HG03571 (cell line): ENCODE data around the gene PLK3.
"Not testable (repeated sequence)": the region's sequence is repeated elsewhere in the genome, so short reads cannot be mapped to it uniquely, and the experiment has no call there.

ENCODE experiments used
- ATAC-seq: cut with Tn5 transposase; IDR thresholded peaks from one replicate; pipeline ENCODE4 v1.9.1; 2021; ENCODE audit not compliant: unreplicated experiment

PLK3 gene

GRCh38 chr1:44786841-44787426 is 13.2 kb upstream of the PLK3 start:
- no peak for ATAC-seq

- ATAC-seq = no peak
Observed at GRCh38 chr1:44787506-44787905, 12.7 kb upstream of the PLK3 start.

GRCh38 chr1:44788120-44788860 is 11.9 kb upstream of the PLK3 start, which contains the start of gene BEST4:
Gene BEST4 (minus strand): TSS chr1:44788170. CDS start chr1:44787705, 465 bp downstream.
- no peak for ATAC-seq

DNA sequence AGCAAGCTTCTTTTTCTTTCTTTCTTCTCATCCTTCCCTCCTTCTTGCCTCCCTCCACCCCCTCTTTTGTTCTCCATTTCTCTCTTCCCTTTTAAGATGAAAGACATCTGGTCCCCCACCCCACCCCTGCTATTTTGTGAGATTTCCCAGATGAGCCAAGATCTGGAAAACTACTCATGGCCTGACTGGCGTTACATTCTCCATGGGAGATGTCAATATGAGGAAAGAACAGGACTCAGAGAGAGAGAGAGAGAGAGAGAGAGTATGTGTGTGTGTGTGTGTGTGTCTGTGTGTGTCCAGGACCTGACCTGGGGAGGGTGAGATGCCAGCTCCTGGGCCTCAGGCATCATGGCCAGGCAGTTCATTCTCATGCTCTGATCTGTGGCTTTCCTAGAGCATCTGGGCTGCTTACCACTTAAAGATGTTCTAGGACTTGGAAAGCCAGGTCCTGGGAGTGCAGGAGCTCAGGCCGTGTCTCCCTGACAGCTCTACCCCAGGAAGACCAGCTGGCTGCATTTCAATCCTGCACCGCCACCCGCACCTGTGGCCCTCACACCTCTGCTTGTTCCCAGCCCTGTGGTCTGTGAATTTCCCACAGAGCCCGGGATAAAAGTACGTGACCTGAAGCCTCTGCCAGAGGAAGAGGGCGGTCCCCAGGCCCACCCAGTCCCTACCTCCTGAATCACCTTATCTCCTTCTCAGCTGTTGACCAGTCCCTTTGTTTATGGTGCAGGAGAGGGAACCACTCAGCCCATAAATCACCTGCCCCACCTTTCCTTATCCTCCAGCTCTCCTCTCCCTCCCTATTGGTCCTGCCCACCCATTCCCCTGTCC is 9.0 kb upstream of the PLK3 start:
- no peak for ATAC-seq

- no peak for ATAC-seq
Observed at GRCh38 chr1:44792736-44793502, 7.3 kb upstream of the PLK3 start.

DNA sequence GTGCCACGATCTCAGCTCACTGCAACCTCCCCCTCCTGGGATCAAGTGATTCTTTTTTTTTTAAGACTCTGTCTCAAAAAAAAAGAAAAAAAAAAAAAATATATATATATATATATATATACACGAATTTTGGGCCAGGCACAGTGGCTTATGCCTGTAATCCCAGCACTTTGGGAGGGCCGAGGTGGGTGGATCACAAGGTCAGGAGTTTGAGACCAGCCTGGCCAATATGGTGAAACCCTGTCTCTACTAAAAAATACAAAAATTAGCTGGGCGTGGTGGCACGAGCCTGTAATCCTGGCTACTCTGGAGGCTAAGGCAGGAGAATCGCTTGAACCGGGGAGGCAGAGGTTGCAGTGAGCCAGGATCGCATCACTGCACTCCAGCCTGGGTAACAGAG is 2.3 kb upstream of the PLK3 start:
- not testable (repeated sequence) for ATAC-seq

DNA sequence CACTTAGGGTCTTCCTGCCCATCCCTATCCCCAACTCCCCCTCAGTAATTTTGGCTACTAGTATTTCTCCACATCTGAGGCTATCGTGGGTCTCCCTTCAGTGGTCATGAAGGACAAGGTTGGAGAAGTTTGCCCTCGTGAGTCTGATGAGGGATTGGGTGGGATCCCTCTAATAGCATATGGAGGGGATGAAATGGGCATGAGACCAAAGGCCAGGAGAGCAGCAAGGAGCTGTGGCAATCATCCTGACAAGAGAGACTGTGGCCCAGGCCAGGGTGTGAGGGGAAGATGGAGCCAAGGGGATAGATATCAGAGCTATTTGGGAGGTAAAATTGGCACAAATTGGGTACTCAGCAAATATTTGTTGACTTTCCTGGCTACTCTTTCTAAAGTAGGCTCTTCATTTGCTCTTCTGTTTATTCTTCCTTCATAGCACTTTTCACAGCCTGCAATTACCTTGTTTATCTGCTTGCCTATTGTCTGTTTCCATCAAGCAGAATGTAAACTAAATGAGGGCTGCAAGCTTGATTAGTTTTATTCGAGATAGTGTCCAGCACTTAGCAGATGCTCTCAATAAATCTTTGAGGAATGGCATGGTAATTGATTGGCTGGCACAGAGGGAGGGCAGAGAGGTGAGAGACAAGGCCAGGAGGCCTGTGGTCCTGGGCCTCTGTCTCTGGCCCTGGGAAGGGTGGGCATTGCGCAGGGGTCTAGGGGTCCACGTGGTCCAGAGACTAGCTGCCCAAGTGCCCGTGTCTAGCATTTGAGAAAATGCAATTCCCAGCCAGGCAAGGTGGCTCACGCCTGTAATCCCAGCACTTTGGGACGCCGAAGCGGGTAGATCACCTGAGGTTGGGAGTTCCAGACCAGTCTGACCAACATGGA is 1.5 kb upstream of the PLK3 start:
- no peak for ATAC-seq

GRCh38 chr1:44801491-44802305 is 1.5 kb downstream of the PLK3 start:
- no peak for ATAC-seq

GRCh38 chr1:44802306-44803061 is 2.3 kb downstream of the PLK3 start:
- ATAC-seq = no peak

- no peak for ATAC-seq
Observed at GRCh38 chr1:44803062-44803311, 2.8 kb downstream of the PLK3 start.

DNA sequence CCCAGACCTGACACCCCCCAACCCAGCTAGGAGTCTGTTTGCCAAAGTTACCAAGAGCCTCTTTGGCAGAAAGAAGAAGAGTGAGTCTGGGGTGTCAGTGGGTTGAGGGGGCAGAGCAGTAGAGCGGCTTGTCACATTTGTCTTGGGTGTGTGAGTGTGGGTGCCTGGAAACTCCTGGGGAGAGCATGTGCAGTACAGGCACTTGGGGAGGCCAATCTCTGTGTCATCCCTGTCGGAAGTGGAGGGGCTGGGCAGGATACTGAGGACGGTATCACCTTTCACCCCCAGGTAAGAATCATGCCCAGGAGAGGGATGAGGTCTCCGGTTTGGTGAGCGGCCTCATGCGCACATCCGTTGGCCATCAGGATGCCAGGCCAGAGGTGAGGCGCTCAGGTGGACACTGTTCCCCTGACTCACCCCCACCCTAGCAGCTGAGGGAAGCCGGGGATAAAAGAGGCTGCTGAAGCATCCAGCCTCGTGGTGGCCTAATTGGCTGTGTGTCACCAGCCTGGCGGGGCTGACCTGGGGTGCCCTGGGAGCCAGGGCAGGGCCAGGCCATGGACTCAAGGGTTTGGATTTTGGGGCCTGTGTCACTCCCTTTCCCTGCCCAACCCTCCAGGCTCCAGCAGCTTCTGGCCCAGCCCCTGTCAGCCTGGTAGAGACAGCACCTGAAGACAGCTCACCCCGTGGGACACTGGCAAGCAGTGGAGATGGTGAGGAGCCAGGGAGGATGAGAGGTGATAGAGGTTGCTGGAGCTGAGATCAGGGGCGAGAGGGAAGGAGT is 3.3 kb downstream of the PLK3 start:
- ATAC-seq = no peak

DNA sequence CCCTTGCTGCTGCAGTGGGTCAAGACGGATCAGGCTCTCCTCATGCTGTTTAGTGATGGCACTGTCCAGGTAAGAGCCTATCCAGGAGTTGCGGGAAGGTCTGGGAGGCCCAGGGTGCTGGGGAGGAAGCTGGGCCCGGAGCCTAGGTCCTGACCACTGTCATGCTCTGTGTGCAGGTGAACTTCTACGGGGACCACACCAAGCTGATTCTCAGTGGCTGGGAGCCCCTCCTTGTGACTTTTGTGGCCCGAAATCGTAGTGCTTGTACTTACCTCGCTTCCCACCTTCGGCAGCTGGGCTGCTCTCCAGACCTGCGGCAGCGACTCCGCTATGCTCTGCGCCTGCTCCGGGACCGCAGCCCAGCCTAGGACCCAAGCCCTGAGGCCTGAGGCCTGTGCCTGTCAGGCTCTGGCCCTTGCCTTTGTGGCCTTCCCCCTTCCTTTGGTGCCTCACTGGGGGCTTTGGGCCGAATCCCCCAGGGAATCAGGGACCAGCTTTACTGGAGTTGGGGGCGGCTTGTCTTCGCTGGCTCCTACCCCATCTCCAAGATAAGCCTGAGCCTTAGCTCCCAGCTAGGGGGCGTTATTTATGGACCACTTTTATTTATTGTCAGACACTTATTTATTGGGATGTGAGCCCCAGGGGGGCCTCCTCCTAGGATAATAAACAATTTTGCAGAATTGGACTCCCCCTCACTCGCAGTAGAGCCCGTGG is 5.3 kb downstream of the PLK3 start:
- no peak for ATAC-seq

DNA sequence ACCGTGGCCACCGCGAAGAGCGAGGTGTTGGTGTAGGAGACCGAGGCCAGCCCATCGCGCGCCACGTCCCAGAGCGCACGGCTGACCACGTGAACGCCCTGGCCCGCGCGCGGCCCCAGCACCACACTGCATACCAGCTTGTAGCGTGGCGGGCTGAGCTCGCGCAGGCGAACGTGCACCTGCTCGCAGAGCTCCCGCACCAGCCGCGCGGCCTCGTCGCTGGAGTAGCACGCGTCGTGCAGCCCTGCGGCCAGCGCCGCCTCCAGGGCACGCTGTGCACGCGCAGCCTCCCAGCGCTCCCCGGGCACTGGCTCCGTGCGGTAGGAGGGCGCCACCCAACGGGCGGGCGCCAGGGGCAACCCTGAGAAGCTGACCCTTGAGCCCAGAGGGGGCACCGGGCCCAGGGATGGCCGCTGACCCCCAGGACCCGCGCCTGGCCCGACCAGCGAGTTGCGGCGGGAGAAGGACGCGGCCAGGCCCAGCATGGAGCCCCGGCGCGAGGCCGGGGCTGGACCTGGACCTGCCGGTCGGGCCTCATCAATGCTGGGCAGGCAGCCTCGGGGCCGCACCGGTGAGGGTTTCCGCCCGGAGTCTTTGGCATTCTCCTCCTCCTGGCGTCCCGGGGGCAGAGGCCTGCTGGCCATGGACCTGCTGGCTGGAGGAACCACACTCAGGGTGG is 6.0 kb downstream of the PLK3 start:
- ATAC-seq = no peak

GRCh38 chr1:44806704-44807363 is 6.7 kb downstream of the PLK3 start, which contains the start of gene DYNLT4:
Gene DYNLT4 (minus strand): TSS chr1:44807351. CDS start chr1:44806668, 683 bp downstream.
- ATAC-seq = no peak

GRCh38 chr1:44807364-44808062 is 7.3 kb downstream of the PLK3 start:
- peak; percentile 18 for ATAC-seq
